GM06990 (cell line): ENCODE results near the gene MYADML2.
"Not testable (repeated sequence)": the region's sequence is repeated elsewhere in the genome, so short reads cannot be mapped to it uniquely, and the experiment has no call there.

Experiments
- DNase-seq: peaks from one replicate; pipeline ENCODE4 v3.0.0-alpha.2; 2011; ENCODE audit not compliant: insufficient read length; ENCODE audit errors: extremely low read depth
- H3K27me3 ChIP-seq: replicated peaks from 2 replicates; pipeline ENCODE4 v1.6.0; 2011; ENCODE audit warnings: low read length; ENCODE audit not compliant: control insufficient read depth, insufficient read depth
- H3K36me3 ChIP-seq: 2 replicates; pipeline ENCODE4 v1.5.1; 2011; ENCODE audit warnings: low read length; ENCODE audit not compliant: control insufficient read depth, insufficient read depth
- H3K4me3 ChIP-seq: replicated peaks from 2 replicates; pipeline ENCODE4 v1.5.1; 2011; ENCODE audit warnings: low read depth, mild to moderate bottlenecking, control low read depth, low read length
- CTCF ChIP-seq: IDR thresholded peaks from 2 replicates; pipeline ENCODE4 v1.5.1; 2011; ENCODE audit warnings: low read length, control low read depth, mild to moderate bottlenecking, inconsistent platforms; ENCODE audit not compliant: insufficient read depth, poor library complexity, severe bottlenecking

Gene MYADML2

DNA sequence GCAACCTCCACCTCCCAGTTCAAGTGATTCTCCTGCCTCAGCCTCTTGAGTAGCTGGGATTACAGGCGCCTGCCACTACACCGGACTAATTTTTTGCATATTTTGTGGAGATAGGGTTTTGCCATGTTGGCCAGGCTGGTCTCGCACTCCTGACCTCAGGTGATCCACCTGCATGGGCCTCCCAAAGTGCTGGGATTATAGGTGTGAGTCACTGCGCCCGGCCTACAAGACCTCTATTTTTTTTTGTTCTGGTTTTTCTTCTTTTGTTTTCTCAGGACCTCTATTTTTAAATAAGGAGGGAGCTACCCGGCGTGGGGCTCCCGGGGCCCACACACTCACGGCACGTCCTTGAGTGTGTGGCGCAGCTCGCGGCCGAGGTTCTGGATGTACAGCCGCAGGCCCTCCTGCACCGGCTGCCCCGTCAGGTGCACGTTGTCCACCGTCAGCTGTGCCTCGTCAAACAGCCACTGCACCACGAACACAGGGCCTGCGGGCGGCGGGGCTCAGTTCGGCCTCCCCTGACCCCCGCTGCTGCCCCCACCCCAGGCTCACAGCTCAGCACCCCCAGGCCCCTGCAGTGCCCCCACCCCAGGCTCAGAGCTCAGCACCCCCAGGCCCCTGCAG, 8.1 kb upstream of the MYADML2 start:
- no peaks in the 10 kb centered on the region for H3K36me3 ChIP-seq
- no peak for DNase-seq
- TF ChIP-seq CTCF = no peak

DNA sequence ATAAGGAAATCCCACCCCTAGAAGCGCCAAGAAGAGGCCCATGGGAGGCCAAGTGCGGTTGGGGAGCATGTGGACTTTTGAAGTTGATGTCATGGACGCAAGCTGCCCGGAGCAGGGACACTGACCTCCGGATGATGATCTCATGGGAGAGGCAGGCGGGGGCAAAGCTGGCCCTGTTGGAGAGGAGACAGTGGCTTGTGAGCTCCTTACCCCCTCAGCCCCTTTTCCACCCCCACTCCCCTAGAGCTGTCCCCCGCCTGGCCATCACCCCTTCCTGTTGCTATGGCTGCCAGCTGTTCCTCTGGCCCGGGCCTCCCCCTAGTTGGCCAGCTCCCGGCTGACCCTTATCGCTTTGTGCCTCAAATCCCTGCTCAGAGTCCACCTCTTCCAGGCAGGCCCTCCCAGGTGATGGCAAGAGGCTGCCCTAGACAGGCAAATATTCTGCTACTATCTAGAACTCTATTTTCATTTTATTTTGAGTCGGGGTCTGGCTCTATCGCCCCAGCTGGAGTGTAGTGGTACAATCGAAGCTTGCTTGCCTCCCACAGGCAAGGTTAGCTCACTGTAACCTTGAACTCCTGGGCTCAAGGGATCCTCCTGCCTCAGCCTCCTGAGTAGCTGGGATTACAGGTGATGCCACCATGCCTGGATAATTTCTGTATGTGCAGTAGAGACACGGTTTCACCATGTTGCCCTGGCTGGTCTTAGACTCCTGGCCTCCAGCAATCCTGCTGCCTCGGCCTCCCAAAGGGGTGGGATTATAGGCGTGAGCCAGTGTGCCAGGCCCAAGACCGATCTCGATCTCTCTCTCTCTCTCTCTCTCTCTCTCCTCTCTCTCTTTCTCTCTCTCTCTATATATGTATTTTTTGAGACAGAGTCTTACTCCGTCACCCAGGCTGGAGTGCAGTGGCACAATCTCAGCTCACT, 7.4 kb upstream of the MYADML2 start:
- H3K4me3 ChIP-seq = no peak overlapping the region
- no peaks in the 10 kb centered on the region for H3K36me3 ChIP-seq
- no peak for DNase-seq
- no peak for TF ChIP-seq CTCF
- no peaks in the 10 kb centered on the region; the same call in none of the 2 replicates for H3K27me3 ChIP-seq

More for the DNA sequence above, 8.1 kb upstream of the MYADML2 start:
- Histone ChIP-seq H3K27me3 (no peaks in the 10 kb centered on the region; the same call in none of the 2 replicates), H3K4me3 (no peak overlapping the region)

GRCh38 chr17:81953443-81953842, 6.4 kb upstream of the MYADML2 start:
- H3K4me3 ChIP-seq, DNase-seq, H3K36me3 ChIP-seq, H3K27me3 ChIP-seq: not testable (repeated sequence)

DNA sequence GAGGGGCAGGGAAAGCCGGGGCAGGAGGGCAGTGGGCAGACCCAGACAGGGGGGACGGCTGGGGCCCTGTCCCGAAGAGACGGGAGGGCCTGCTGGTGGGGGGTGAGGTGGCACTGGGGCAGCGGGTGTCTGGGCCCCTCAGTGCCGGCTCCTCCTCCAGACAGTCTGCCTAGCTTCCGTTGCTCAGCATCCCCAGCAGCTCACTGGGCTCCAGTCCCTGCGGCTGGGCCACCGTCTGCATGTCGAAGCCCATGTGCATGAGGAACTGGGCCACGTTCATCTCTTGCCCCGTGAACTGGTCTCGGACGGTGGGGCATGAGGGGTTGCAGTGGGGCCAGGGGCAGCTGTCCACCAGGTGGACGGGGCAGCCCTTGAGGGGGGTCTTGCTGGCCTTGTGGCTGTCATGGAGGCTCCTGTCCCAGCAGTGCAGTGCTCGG, 5.8 kb upstream of the MYADML2 start:
- Histone ChIP-seq H3K4me3 (no peak overlapping the region), H3K36me3 (no peaks in the 10 kb centered on the region), H3K27me3 (no peaks in the 10 kb centered on the region; the same call in 1 of the 2 replicates)
- no peak for DNase-seq
- TF ChIP-seq CTCF = no peak

GRCh38 chr17:81951785-81952684, 5.0 kb upstream of the MYADML2 start:
- TF ChIP-seq CTCF = no peak
- no peaks in the 10 kb centered on the region for H3K27me3 ChIP-seq
- no peak for DNase-seq
- no peaks in the 10 kb centered on the region for H3K36me3 ChIP-seq
- no peak overlapping the region for H3K4me3 ChIP-seq

DNA sequence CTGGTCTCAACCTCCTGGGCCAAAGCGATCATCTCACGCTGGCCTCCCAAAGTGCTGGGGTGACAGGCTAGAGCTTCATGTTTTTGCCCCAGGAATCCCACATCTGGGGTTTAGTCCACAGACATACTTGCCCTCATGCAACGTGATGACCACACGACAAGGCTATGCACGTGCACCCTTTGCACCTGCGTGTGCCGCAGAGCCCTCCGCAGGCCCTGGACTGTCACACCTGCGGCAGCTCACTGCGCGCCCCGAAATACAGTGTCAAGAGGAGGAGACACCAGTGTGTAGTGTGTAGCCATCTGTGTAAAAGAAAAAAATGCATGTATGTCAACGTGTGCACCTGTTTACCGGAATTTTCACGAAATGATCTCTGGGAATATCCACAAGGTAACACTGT, 3.5 kb upstream of the MYADML2 start:
- H3K4me3 ChIP-seq = no peak overlapping the region
- H3K36me3 ChIP-seq = no peaks in the 10 kb centered on the region
- no peak for DNase-seq
- H3K27me3 ChIP-seq = no peaks in the 10 kb centered on the region
- TF ChIP-seq CTCF = no peak
